ENCODE data around the gene ICA1. TPM values are rescaled to one million over a fixed set of nuclear protein-coding genes. Genes with fewer than 3 reads are reported as not detected.

ICA1 gene
- total and polyA plus RNA-seq, 2 of the 4 experiments (the other 2 are of a cell fraction), result not detected

DNA sequence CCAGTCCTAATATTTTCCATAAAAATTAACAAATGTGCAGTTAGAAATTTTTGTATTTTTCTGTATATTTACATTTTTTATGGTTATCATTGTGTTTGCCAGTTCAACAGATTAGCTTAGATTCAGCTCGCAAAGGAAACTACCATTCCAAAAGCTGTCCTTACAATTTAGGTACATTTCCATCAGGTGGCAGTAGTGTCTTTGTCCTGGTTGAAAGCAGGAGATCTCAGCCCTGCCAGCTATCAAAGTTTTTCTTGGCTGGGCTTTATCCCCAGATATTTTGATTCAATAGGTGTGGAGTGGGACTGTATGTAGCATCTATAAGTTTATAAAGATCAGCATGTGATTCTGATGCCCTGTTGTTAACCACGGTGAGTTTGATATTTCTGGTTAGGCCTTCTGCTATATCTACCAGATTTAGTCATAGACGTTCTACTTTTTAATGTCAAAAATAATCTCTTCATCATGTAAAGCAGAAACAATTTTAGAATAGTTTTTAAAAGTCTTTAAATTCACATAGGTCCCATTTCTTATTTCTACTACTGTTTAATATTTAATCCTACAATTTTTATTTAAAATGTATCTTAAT is 15.5 kb upstream of the ICA1 start:
- Histone ChIP-seq H4K5ac (ENCODE audit: low read depth, low read length) (no peak overlapping the region), H3K9me1 (ENCODE audit: insufficient read depth, low read length) (no peaks in the 10 kb centered on the region), H3K9ac (ENCODE audit: low read depth, low read length) (no peak overlapping the region), H4K8ac (ENCODE audit: low read depth in 2 of 2, low read length in 2 of 2) (no peak overlapping the region), H3K79me1 (ENCODE audit: low read depth in 1 of 2, low read length in 2 of 2) (no peaks in the 10 kb centered on the region), H3K23ac (ENCODE audit: low read depth, low read length) (no peak overlapping the region), H2AK5ac (ENCODE audit: low read depth, low read length) (no peak overlapping the region), H3K4ac (ENCODE audit: low read depth, low read length) (no peak overlapping the region), H3K14ac (replicated peaks; ENCODE audit: low read depth, low read length) (no peak overlapping the region), H3K27ac (ENCODE audit: insufficient read depth, low read length) (no peak overlapping the region), H2BK120ac (ENCODE audit: low read depth, low read length) (no peak overlapping the region), H2BK20ac (ENCODE audit: low read depth, low read length) (no peak overlapping the region), H2AK9ac (replicated peaks; ENCODE audit: low read depth, low read length, poor library complexity) (no peak overlapping the region), H3K18ac (ENCODE audit: low read depth, low read length) (no peak overlapping the region), H3K9me3 (ENCODE audit: control insufficient read depth, insufficient read depth, low read length) (no peaks in the 10 kb centered on the region; the same call in 1 of the 2 replicates), H3K56ac (ENCODE audit: extremely low read depth, insufficient read depth, low read length) (no peak overlapping the region), H3K27me3 (ENCODE audit: control insufficient read depth, insufficient read depth, low read length) (no peaks in the 10 kb centered on the region), H4K20me1 (ENCODE audit: insufficient read depth, low read length) (no peaks in the 10 kb centered on the region), H3K4me1 (ENCODE audit: control insufficient read depth, insufficient read depth, low read length) (no peaks in the 10 kb centered on the region), H3K4me2 (ENCODE audit: low read depth, low read length) (no peak overlapping the region), H2AFZ (replicated peaks; ENCODE audit: low read length, poor library complexity) (no peak overlapping the region), H3K36me3 (ENCODE audit: control insufficient read depth, insufficient read depth, low read length) (no peaks in the 10 kb centered on the region), H3K4me3 (ENCODE audit: insufficient read depth, low read depth, low read length) (no peak overlapping the region), H2BK5ac (ENCODE audit: low read depth, low read length, poor library complexity, severe bottlenecking) (no peak overlapping the region), H2BK15ac (ENCODE audit: low read depth, low read length) (no peak overlapping the region), H4K91ac (ENCODE audit: insufficient read depth, low read depth, low read length) (no peak overlapping the region)
- intact Hi-C loops (cut with micrococcal nuclease) (no loop called here), in situ Hi-C loops (cut with MboI; ENCODE audit: low sequenced_read_pairs) (no loop called here), dilution Hi-C loops (cut with HindIII; ENCODE audit: low sequenced_read_pairs, unreplicated experiment) (no loop called here)
- CTCF ChIA-PET, result no interaction called here
- no TSS peak for BruUV-seq (replicated peaks)
- DNase-seq (no peak), ATAC-seq (ENCODE audit: low read depth) (no peak)
- WGBS, 2 experiments (ENCODE audit: extremely low coverage in 2 of 2, insufficient read length in 1 of 2), result no CpG with 5 or more reads among the region's 3 CpGs
- POLR2A ChIA-PET (ENCODE audit: unreplicated experiment), result no interaction called here
- TF ChIP-seq MAZ (IDR thresholded peaks at IDR 0.05; ENCODE audit: borderline replicate concordance, low read depth, low read length) (no peak), BHLHE40 (IDR thresholded peaks at IDR 0.05; ENCODE audit: low read depth, low read length) (no peak), USF2 (IDR thresholded peaks at IDR 0.05; ENCODE audit: low read depth, low read length) (no peak), RFX5 (IDR thresholded peaks at IDR 0.05; ENCODE audit: low read depth, low read length) (no peak)

Data from IMR-90 (cell line).